ENCODE results near the gene N4BP2L2. TPM values are rescaled to one million over a fixed set of nuclear protein-coding genes. Genes with fewer than 3 reads are reported as not detected.

Gene N4BP2L2
- total and polyA plus RNA-seq, 2 experiments from 2014 or later, result 63.1 to 160 TPM

DNA sequence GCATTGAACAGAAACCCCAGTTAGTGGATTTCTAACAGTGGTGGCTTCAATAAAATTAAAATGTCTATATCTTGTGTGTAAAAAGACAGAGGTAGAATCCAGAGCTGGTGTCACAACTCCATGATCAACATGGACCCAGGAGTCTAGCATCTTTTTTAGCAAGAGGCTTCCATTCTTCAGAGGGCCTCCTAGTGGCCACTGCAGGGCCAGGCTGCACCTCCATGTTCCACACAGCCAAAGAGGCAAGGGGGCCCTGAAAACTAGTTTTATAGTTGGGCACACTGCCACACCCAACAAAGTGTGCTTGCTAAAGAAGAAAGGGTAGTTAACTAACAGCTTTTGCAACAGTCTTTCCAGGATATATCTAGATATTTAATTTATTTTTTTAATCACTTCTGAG lies 123.6 kb downstream of the N4BP2L2 start (continued):
- TF ChIP-seq, protein P1, sequence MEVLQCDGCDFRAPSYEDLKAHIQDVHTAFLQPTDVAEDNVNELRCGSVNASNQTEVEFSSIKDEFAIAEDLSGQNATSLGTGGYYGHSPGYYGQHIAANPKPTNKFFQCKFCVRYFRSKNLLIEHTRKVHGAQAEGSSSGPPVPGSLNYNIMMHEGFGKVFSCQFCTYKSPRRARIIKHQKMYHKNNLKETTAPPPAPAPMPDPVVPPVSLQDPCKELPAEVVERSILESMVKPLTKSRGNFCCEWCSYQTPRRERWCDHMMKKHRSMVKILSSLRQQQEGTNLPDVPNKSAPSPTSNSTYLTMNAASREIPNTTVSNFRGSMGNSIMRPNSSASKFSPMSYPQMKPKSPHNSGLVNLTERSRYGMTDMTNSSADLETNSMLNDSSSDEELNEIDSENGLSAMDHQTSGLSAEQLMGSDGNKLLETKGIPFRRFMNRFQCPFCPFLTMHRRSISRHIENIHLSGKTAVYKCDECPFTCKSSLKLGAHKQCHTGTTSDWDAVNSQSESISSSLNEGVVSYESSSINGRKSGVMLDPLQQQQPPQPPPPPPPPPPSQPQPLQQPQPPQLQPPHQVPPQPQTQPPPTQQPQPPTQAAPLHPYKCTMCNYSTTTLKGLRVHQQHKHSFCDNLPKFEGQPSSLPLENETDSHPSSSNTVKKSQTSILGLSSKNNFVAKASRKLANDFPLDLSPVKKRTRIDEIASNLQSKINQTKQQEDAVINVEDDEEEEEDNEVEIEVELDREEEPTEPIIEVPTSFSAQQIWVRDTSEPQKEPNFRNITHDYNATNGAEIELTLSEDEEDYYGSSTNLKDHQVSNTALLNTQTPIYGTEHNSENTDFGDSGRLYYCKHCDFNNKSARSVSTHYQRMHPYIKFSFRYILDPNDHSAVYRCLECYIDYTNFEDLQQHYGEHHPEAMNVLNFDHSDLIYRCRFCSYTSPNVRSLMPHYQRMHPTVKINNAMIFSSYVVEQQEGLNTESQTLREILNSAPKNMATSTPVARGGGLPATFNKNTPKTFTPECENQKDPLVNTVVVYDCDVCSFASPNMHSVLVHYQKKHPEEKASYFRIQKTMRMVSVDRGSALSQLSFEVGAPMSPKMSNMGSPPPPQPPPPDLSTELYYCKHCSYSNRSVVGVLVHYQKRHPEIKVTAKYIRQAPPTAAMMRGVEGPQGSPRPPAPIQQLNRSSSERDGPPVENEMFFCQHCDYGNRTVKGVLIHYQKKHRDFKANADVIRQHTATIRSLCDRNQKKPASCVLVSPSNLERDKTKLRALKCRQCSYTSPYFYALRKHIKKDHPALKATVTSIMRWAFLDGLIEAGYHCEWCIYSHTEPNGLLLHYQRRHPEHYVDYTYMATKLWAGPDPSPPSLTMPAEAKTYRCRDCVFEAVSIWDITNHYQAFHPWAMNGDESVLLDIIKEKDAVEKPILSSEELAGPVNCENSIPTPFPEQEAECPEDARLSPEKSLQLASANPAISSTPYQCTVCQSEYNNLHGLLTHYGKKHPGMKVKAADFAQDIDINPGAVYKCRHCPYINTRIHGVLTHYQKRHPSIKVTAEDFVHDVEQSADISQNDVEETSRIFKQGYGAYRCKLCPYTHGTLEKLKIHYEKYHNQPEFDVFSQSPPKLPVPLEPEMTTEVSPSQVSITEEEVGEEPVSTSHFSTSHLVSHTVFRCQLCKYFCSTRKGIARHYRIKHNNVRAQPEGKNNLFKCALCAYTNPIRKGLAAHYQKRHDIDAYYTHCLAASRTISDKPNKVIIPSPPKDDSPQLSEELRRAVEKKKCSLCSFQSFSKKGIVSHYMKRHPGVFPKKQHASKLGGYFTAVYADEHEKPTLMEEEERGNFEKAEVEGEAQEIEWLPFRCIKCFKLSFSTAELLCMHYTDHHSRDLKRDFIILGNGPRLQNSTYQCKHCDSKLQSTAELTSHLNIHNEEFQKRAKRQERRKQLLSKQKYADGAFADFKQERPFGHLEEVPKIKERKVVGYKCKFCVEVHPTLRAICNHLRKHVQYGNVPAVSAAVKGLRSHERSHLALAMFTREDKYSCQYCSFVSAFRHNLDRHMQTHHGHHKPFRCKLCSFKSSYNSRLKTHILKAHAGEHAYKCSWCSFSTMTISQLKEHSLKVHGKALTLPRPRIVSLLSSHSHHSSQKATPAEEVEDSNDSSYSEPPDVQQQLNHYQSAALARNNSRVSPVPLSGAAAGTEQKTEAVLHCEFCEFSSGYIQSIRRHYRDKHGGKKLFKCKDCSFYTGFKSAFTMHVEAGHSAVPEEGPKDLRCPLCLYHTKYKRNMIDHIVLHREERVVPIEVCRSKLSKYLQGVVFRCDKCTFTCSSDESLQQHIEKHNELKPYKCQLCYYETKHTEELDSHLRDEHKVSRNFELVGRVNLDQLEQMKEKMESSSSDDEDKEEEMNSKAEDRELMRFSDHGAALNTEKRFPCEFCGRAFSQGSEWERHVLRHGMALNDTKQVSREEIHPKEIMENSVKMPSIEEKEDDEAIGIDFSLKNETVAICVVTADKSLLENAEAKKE (CRISPR knock-in tag; IDR thresholded peaks at IDR 0.05), result 0 out of 2 replicates have a peak, but pooled peaks have one; percentile 12

DNA sequence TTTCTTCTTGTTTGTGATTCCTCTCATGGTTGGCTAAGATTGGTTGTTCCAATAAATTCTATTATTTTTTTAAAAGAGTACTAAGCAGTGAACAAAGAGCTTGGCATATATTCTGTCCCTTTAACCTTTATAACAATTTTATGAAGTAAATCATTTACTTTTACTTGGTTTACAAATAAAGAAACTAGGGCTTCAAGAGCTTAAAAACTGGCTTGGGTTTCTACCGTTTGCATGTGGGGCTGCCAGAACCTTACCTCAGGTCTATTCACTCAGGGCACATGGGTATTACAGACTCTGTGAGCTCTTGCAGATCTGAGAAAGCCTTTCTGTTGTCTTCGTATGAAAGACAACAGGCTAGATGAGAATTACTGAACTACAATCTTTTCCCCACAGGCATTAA lies 124.0 kb downstream of the N4BP2L2 start:
- no peak overlapping the region for H3K4me3 ChIP-seq
- TF ChIP-seq, protein P2, sequence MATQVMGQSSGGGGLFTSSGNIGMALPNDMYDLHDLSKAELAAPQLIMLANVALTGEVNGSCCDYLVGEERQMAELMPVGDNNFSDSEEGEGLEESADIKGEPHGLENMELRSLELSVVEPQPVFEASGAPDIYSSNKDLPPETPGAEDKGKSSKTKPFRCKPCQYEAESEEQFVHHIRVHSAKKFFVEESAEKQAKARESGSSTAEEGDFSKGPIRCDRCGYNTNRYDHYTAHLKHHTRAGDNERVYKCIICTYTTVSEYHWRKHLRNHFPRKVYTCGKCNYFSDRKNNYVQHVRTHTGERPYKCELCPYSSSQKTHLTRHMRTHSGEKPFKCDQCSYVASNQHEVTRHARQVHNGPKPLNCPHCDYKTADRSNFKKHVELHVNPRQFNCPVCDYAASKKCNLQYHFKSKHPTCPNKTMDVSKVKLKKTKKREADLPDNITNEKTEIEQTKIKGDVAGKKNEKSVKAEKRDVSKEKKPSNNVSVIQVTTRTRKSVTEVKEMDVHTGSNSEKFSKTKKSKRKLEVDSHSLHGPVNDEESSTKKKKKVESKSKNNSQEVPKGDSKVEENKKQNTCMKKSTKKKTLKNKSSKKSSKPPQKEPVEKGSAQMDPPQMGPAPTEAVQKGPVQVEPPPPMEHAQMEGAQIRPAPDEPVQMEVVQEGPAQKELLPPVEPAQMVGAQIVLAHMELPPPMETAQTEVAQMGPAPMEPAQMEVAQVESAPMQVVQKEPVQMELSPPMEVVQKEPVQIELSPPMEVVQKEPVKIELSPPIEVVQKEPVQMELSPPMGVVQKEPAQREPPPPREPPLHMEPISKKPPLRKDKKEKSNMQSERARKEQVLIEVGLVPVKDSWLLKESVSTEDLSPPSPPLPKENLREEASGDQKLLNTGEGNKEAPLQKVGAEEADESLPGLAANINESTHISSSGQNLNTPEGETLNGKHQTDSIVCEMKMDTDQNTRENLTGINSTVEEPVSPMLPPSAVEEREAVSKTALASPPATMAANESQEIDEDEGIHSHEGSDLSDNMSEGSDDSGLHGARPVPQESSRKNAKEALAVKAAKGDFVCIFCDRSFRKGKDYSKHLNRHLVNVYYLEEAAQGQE (IDR thresholded peaks at IDR 0.05; ENCODE audit: unreplicated experiment), result no peak
- no peak for TF ChIP-seq NANOG (IDR thresholded peaks at IDR 0.05; ENCODE audit: borderline replicate concordance)
- TF ChIP-seq STAT1 (IDR thresholded peaks at IDR 0.05; ENCODE audit: unreplicated experiment), result no peak
- TF ChIP-seq EZH2 (IDR thresholded peaks at IDR 0.05; ENCODE audit: low read depth, unreplicated experiment), result no peak
- no peak for TF ChIP-seq JUNB (IDR thresholded peaks at IDR 0.05; ENCODE audit: unreplicated experiment)
- no peak for TF ChIP-seq ZNF114 (CRISPR knock-in tag; IDR thresholded peaks at IDR 0.05)
- no peak for TF ChIP-seq EZH2phosphoT487 (IDR thresholded peaks at IDR 0.05; ENCODE audit: unreplicated experiment)
- H3K4me1 ChIP-seq (ENCODE audit: insufficient read depth), result peaks cover 6% of the 10 kb centered on the region; the same call in 1 of the 2 replicates
- Mint-ChIP-seq H3K4me1 (peaks cover 9% of the 10 kb centered on the region), H3K27ac (no peak overlapping the region), H3K36me3 (ENCODE audit: low read depth) (peaks cover 20% of the 10 kb centered on the region), H3K9me3 (peaks cover 22% of the 10 kb centered on the region), H3K27me3 (ENCODE audit: insufficient read depth, low read depth, poor library complexity) (peaks cover 10% of the 10 kb centered on the region), H3K4me3 (no peak overlapping the region)
- H4K20me1 ChIP-seq (replicated peaks; ENCODE audit: insufficient read depth), result no peaks in the 10 kb centered on the region
- no peaks in the 10 kb centered on the region for H3K79me2 ChIP-seq (replicated peaks; ENCODE audit: insufficient read depth)
- H3K36me3 ChIP-seq (ENCODE audit: insufficient read depth), result no peaks in the 10 kb centered on the region
- H3K27me3 ChIP-seq (ENCODE audit: insufficient read depth), result peaks cover 5% of the 10 kb centered on the region; the same call in 1 of the 2 replicates
- H3K9me2 ChIP-seq (ENCODE audit: insufficient read depth), result 0 out of 2 replicates have a peak, but pooled peaks cover 4% of the 10 kb centered on the region
- H3F3A ChIP-seq (replicated peaks; ENCODE audit: low read depth), result no peaks in the 10 kb centered on the region
- DNase-seq (ENCODE audit: low spot score) (no peak), ATAC-seq (no peak)
- H3K4me2 ChIP-seq, result no peak overlapping the region
- H2AFZ ChIP-seq, result no peak overlapping the region
- no peak overlapping the region for H3K27ac ChIP-seq (ENCODE audit: low read depth)

All from GM23338 (cell line).